H1 (cell line): ENCODE data around the gene COIL. TPM values are rescaled to one million over a fixed set of nuclear protein-coding genes. Genes with fewer than 3 reads are reported as not detected.

Source experiments
- CHD1 ChIP-seq: IDR thresholded peaks from 2 replicates; pipeline ENCODE4 v1.6.1; 2012; ENCODE audit warnings: low read depth, low read length, improper control_type of control experiment
- RNF2 ChIP-seq: fragments of 200-900, 300-1000 bp; sonication (generic); IDR thresholded peaks from 2 replicates; pipeline ENCODE4 v1.7.1; 2016; ENCODE audit warnings: borderline replicate concordance, low read depth, mild to moderate bottlenecking, antibody characterized with exemption, low read length; ENCODE audit not compliant: poor library complexity, severe bottlenecking; ENCODE audit errors: missing control alignments
- polyA plus RNA-seq, 7 experiments: library from polyadenylated mRNA; depleted of rRNA in 3 of 7; stranded (reverse) in 5 of 7; unstranded in 2 of 7; fragments of >200 nt in 5 of 7; fragments of 200-250 nt in 2 of 7; gene quantifications; 1 replicate in 5 of 7; 2 replicates in 1 of 7; 4 replicates in 1 of 7; pipeline versions ENCODE4 v1.2.1 to v1.2.3, GENCODE V29; 2011 to 2013; ENCODE audit warnings: missing spikeins in 2 of 7, mixed read lengths in 2 of 7
- total RNA-seq: library from RNA; stranded (reverse); fragmentation: NEBNext Ultra II Directional; extraction: Animal tissue kit (Norgen Biotek cat#: 25700); gene quantifications from 2 replicates; pipeline ENCODE4 v1.2.1, GENCODE V29; 2021

COIL gene
- total and polyA plus RNA-seq, 2 of the 8 experiments (the other 6 are each of a cell fraction or from before 2014, with no cell fraction given): 5.2 to 23.6 TPM

DNA sequence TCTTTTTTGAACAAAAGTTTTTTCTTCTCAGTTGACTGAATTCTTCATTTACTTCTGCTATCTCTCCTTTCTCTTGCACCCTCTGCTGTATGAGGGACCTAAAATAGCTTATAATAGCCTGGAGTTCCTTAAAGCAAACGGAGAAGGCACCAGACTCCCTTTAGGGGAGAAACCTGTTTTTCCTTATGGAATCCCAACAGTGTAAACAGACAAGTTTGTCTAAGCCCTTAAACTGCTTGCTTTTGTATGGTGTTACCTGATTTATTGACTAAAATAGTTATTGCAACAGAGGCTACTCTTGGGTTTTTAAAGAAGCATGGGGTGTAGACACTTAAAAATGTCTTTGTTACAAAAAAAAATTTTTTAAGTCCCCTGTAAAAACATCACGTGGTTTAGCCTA lies 34.1 kb downstream of the COIL start (continued):
- TF ChIP-seq RNF2 (no peak), CHD1 (no peak)
